Measurements from ENCODE around the gene SLC35G3.
"Not testable (repeated sequence)": the region's sequence is repeated elsewhere in the genome, so short reads cannot be mapped to it uniquely, and the experiment has no call there.

Gene SLC35G3

DNA sequence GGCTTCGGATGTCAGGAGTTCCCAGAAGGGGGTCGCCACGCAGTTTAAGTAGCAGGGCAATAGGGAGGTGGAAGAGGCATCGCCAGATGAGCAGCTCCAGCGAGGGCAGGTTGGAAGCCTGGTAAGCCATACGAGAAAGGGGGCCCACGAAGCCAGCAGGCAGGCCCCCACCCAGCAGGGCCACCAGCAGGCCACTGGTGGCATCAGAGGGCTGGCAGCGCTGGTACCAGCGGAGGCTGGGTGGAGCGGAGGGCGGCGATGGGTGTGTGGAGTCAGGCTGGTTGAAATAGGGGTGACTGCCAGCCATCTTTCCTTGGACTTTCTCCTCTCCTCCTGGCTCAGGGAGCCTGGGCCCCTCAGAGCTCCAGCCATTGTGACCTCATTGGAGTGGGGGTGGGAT lies at the start of gene SLC35G3:
Gene SLC35G3, minus strand, starts transcription at position 393 of the 400 bp plus-strand sequence. Its CDS starts 86 bp downstream, at position 307.
- not testable (repeated sequence) for H3K9me3 ChIP-seq (ENCODE audit: low read depth, low read length); H3K4me3 ChIP-seq; H3K36me3 ChIP-seq (ENCODE audit: insufficient read depth, low read length); DNase-seq (ENCODE audit: low read depth, low spot score); H3K27ac ChIP-seq; H3K9ac ChIP-seq (ENCODE audit: insufficient read length)

DNA sequence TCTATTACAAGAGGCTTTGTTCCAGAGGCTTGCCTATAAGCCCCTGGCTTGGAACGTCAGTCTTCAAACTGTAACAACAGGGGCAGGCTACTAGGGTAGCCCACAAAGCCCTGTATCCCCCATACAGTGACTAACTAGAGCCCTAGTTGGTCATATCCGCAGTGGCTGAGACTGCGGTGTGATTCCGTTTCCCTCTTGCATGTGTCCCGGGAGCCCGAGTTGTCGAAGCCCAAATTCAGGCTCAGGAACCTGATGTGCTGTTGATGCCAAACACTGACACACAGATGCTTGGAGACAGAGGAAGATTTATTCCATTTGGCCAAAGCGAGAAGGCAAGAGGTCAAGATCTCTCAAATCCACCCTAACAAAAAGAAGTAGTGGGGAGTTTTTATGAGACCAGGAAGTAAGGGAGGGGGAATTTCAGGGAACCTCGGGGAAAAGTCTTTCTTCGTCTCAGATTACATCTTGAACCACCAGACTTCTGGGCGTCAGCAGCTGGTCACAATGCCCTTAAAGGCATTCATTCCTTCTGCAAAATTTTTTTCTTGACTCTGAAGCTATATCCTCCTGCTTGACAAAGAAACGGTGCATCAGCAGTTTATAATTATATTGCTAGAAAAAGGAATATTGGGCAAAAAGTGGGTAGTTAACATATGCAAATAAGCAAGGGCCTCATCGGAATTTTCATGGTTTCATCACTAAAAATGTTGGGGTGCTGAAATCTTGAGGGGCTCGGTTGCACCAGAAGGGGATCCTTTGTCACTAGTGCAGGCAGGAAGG lies 49.6 kb upstream of the SLC35G3 start:
- Histone ChIP-seq H3K9ac (ENCODE audit: insufficient read length) (peak overlapping the region; percentile 93), H3K36me3 (ENCODE audit: insufficient read depth, low read length) (0 out of 2 replicates have a peak, but pooled peaks cover 4% of the 10 kb centered on the region), H3K9me3 (ENCODE audit: low read depth, low read length) (no peaks in the 10 kb centered on the region), H3K27ac (peak overlapping the region; percentile 89), H3K4me3 (peak overlapping the region; percentile 86)
- DNase-seq (ENCODE audit: low read depth, low spot score), result no peak
- TF ChIP-seq EZH2 (IDR thresholded peaks at IDR 0.05) (no peak), POLR2AphosphoS5 (IDR thresholded peaks at IDR 0.05; ENCODE audit: borderline replicate concordance, low read depth, low read length) (peak; percentile 11)

DNA sequence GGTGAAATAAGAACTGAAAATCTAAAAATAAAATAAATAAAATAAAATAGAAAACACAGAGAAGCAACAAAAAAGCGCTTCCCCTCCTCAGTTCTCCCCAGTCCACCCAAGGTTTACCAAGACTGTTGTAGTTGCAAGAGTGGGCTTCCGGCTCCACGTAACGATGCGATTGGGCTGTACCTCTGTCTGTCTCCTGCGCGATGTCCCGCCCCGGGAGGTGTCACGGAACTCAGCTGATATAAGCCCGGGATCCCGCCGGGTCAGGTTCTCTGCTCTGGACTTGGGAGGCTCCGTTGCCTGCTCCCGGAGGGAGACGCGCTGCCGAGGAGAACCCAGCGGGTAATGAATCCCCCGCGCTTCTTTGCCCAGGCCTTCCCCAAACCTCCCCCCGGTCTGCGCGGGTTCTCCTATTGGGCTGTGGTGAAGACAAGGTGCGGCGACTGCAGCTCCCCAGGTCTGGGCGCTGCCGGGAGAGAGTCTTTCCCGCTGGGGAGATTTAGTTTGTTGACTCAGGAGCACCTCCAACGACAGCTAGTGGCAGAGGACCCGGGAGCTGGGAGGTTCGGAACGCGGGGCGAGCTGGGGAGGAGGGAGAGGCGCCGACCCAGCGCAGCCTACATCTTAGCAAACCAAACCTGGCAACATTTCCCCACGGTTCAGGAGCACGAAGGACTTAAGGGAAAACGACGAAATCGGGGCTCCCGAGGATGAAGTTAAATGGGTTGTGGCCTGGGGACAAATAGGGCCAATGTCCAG lies 48.8 kb upstream of the SLC35G3 start, which contains the start of gene SLFN5:
Gene SLFN5, plus strand, starts transcription at position 268 of the 756 bp plus-strand sequence. CDS start 15,619 bp downstream, outside the sequence.
- H3K36me3 ChIP-seq (ENCODE audit: insufficient read depth, low read length), result 0 out of 2 replicates have a peak, but pooled peaks cover 4% of the 10 kb centered on the region
- no peaks in the 10 kb centered on the region for H3K9me3 ChIP-seq (ENCODE audit: low read depth, low read length)
- TF ChIP-seq FOXP2 (optimal IDR thresholded peaks at IDR 0.05; ENCODE audit: control extremely low read depth, extremely low read length, insufficient read depth), result peak; percentile 86
- peak; percentile 98 for TF ChIP-seq POLR2AphosphoS5 (IDR thresholded peaks at IDR 0.05; ENCODE audit: borderline replicate concordance, low read depth, low read length)
- TF ChIP-seq EZH2 (IDR thresholded peaks at IDR 0.05), result no peak
- H3K9ac ChIP-seq (ENCODE audit: insufficient read length), result peak within 1 kb of the TSS; percentile 93
- peak within 1 kb of the TSS; percentile 89 for H3K27ac ChIP-seq
- peak within 1 kb of the TSS; percentile 86 for H3K4me3 ChIP-seq
- DNase-seq (ENCODE audit: low read depth, low spot score), result peak; percentile 61

DNA sequence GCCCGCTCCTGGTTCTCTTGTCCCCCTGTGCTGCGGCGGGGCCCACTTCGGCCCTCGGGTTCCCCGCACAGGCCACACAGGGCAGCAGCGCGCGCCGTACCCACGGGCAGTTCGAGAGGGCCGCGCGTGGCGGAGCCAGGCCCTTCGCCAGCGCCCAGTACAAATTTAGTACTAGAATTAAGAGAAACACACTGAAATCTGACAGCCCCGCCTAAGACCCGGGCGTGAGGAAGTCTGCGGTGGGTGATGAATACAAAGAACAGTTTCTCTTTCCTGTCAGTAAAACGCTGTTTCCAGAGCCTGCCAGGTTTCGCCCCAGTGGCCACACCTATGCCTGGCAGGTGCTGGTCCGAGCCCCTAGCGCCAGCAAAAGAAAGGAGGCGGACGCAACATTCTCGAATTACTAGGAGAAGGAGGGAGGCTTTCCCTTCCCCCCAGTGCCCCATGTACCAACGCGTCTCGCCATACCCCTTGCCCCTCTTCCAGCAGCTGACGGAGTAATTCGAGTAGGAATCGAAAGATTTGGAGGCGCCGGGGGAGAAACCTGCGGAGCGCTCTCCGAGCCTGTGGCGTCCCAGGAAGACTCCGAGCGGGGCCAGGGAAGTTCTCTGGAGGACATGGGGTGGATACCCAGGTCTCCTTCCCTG lies 48.1 kb upstream of the SLC35G3 start:
- Histone ChIP-seq H3K27ac (peak overlapping the region; percentile 47; the same call in 1 of the 2 replicates), H3K9me3 (ENCODE audit: low read depth, low read length) (no peaks in the 10 kb centered on the region), H3K36me3 (ENCODE audit: insufficient read depth, low read length) (0 out of 2 replicates have a peak, but pooled peaks cover 1% of the 10 kb centered on the region), H3K4me3 (peak overlapping the region; percentile 86), H3K9ac (ENCODE audit: insufficient read length) (peak overlapping the region; percentile 84)
- TF ChIP-seq POLR2AphosphoS5 (IDR thresholded peaks at IDR 0.05; ENCODE audit: borderline replicate concordance, low read depth, low read length), result no peak
- TF ChIP-seq FOXP2 (optimal IDR thresholded peaks at IDR 0.05; ENCODE audit: control extremely low read depth, extremely low read length, insufficient read depth), result no peak
- TF ChIP-seq EZH2 (IDR thresholded peaks at IDR 0.05), result no peak
- no peak for DNase-seq (ENCODE audit: low read depth, low spot score)

- H3K9ac ChIP-seq (ENCODE audit: insufficient read length), result no peak overlapping the region
- no peak overlapping the region for H3K4me3 ChIP-seq
- H3K9me3 ChIP-seq (ENCODE audit: low read depth, low read length), result no peaks in the 10 kb centered on the region
- no peak overlapping the region for H3K27ac ChIP-seq
- TF ChIP-seq POLR2AphosphoS5 (IDR thresholded peaks at IDR 0.05; ENCODE audit: borderline replicate concordance, low read depth, low read length), result no peak
- no peak for TF ChIP-seq EZH2 (IDR thresholded peaks at IDR 0.05)
- no peak for TF ChIP-seq FOXP2 (optimal IDR thresholded peaks at IDR 0.05; ENCODE audit: control extremely low read depth, extremely low read length, insufficient read depth)
- H3K36me3 ChIP-seq (ENCODE audit: insufficient read depth, low read length), result no peaks in the 10 kb centered on the region
- no peak for DNase-seq (ENCODE audit: low read depth, low spot score)
These were observed 47.3 kb upstream of the SLC35G3 start for GRCh38 chr17:35241520-35241919.

GRCh38 chr17:35240861-35241260 lies 46.7 kb upstream of the SLC35G3 start:
- no peaks in the 10 kb centered on the region for H3K9me3 ChIP-seq (ENCODE audit: low read depth, low read length)
- no peak overlapping the region for H3K4me3 ChIP-seq
- no peak for DNase-seq (ENCODE audit: low read depth, low spot score)
- no peak overlapping the region for H3K27ac ChIP-seq
- TF ChIP-seq POLR2AphosphoS5 (IDR thresholded peaks at IDR 0.05; ENCODE audit: borderline replicate concordance, low read depth, low read length), result no peak
- TF ChIP-seq EZH2 (IDR thresholded peaks at IDR 0.05), result no peak
- TF ChIP-seq FOXP2 (optimal IDR thresholded peaks at IDR 0.05; ENCODE audit: control extremely low read depth, extremely low read length, insufficient read depth), result no peak
- no peaks in the 10 kb centered on the region for H3K36me3 ChIP-seq (ENCODE audit: insufficient read depth, low read length)
- H3K9ac ChIP-seq (ENCODE audit: insufficient read length), result no peak overlapping the region

DNA sequence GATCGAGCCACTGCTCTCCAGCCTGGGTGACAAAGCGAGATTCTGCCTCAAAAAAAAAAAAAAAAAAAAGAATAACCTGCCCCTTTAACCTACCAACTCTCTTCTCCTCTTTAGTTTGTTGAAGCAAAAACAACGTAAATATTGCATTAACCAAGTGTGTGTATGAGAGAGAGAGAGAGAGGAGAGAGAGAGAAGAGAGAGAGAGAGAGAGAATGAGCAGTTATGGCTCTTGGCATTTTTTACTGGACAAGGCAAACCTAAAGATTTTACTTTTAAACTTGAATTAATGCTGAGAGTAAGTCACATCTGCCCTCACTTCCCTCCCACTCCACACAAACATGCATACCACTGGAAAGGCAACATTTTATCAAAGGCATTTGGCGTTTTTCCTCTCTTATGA lies 45.6 kb upstream of the SLC35G3 start:
- TF ChIP-seq FOXP2 (optimal IDR thresholded peaks at IDR 0.05; ENCODE audit: control extremely low read depth, extremely low read length, insufficient read depth), result no peak
- no peak for TF ChIP-seq POLR2AphosphoS5 (IDR thresholded peaks at IDR 0.05; ENCODE audit: borderline replicate concordance, low read depth, low read length)
- no peak for TF ChIP-seq EZH2 (IDR thresholded peaks at IDR 0.05)
- H3K36me3 ChIP-seq (ENCODE audit: insufficient read depth, low read length), result no peaks in the 10 kb centered on the region
- no peak for DNase-seq (ENCODE audit: low read depth, low spot score)
- H3K9me3 ChIP-seq (ENCODE audit: low read depth, low read length), result no peaks in the 10 kb centered on the region
- no peak overlapping the region for H3K9ac ChIP-seq (ENCODE audit: insufficient read length)
- H3K27ac ChIP-seq, result no peak overlapping the region
- no peak overlapping the region for H3K4me3 ChIP-seq

- no peak for DNase-seq (ENCODE audit: low read depth, low spot score)
- no peaks in the 10 kb centered on the region for H3K9me3 ChIP-seq (ENCODE audit: low read depth, low read length)
- TF ChIP-seq POLR2AphosphoS5 (IDR thresholded peaks at IDR 0.05; ENCODE audit: borderline replicate concordance, low read depth, low read length) (no peak), FOXP2 (optimal IDR thresholded peaks at IDR 0.05; ENCODE audit: control extremely low read depth, extremely low read length, insufficient read depth) (no peak), EZH2 (IDR thresholded peaks at IDR 0.05) (no peak)
- H3K9ac ChIP-seq (ENCODE audit: insufficient read length), result no peak overlapping the region
- no peak overlapping the region for H3K4me3 ChIP-seq
- no peaks in the 10 kb centered on the region for H3K36me3 ChIP-seq (ENCODE audit: insufficient read depth, low read length)
- H3K27ac ChIP-seq, result no peak overlapping the region
These were observed 44.6 kb upstream of the SLC35G3 start for GRCh38 chr17:35238821-35239220.
